ENCODE data around the gene ANKRD39. TPM values are rescaled to one million over a fixed set of nuclear protein-coding genes. Genes with fewer than 3 reads are reported as not detected.

Gene ANKRD39
- polyA plus RNA-seq, 1 donor: 7.4 TPM

GRCh38 chr2:96828874-96829273 is 28.9 kb downstream of the ANKRD39 start:
- DNase-seq: no peak

GRCh38 chr2:96828436-96828835 is 29.4 kb downstream of the ANKRD39 start:
- no peak for DNase-seq

- no peak for DNase-seq
Observed at GRCh38 chr2:96826546-96827278, 31.1 kb downstream of the ANKRD39 start.

- no peak for DNase-seq
Observed at GRCh38 chr2:96825057-96825456, 32.8 kb downstream of the ANKRD39 start.

GRCh38 chr2:96824079-96824870 is 33.5 kb downstream of the ANKRD39 start:
- DNase-seq: no peak

- DNase-seq: no peak
Observed at GRCh38 chr2:96823198-96823597, 34.6 kb downstream of the ANKRD39 start.

- no peak for DNase-seq
Observed at GRCh38 chr2:96822786-96823185, 35.0 kb downstream of the ANKRD39 start.

GRCh38 chr2:96821113-96821675 is 36.6 kb downstream of the ANKRD39 start:
- no peak for DNase-seq

- no peak for DNase-seq
Observed at GRCh38 chr2:96819876-96820511, 37.8 kb downstream of the ANKRD39 start.

- DNase-seq: no peak
Observed at GRCh38 chr2:96819128-96819875, 38.5 kb downstream of the ANKRD39 start.

- no peak for DNase-seq
Observed at GRCh38 chr2:96817882-96818281, 39.9 kb downstream of the ANKRD39 start.

GRCh38 chr2:96816836-96817702 is 40.7 kb downstream of the ANKRD39 start:
- DNase-seq: no peak

GRCh38 chr2:96816127-96816835 is 41.5 kb downstream of the ANKRD39 start, which contains the start of gene CNNM3:
Gene CNNM3, plus strand, starts transcription at chr2:96816268. Its CDS starts 10 bp downstream, at chr2:96816278.
- peak; percentile 94 for DNase-seq

- no peak for DNase-seq
Observed at GRCh38 chr2:96815326-96816126, 42.3 kb downstream of the ANKRD39 start.

GRCh38 chr2:96813656-96814055 is 44.2 kb downstream of the ANKRD39 start:
- no peak for DNase-seq

GRCh38 chr2:96811917-96812316 is 45.9 kb downstream of the ANKRD39 start:
- DNase-seq: no peak

- DNase-seq: no peak
Observed at GRCh38 chr2:96810783-96811192, 47.0 kb downstream of the ANKRD39 start.

- DNase-seq: no peak
Observed at GRCh38 chr2:96809951-96810782, 47.6 kb downstream of the ANKRD39 start.

Data from left kidney (tissue), 2 donors.